NCI-H2227 (cell line): Measurements from ENCODE around the gene GTF3C5.
"Not testable (repeated sequence)": the region's sequence is repeated elsewhere in the genome, so short reads cannot be mapped to it uniquely, and the experiment has no call there.

Experiments used
- DNase-seq: peaks from one replicate; lab custom pipeline; 2025; ENCODE audit not compliant: unreplicated experiment; lab: John Stamatoyannopoulos, UW

GTF3C5 gene

GRCh38 chr9:133054194-133054890 is 23.5 kb downstream of the GTF3C5 start:
- no peak for DNase-seq

GRCh38 chr9:133054966-133055365 is 24.2 kb downstream of the GTF3C5 start:
- DNase-seq = no peak

- DNase-seq = no peak
These were observed 25.1 kb downstream of the GTF3C5 start for GRCh38 chr9:133055788-133056420.

GRCh38 chr9:133056533-133056932 is 25.7 kb downstream of the GTF3C5 start:
- DNase-seq = no peak

GRCh38 chr9:133057006-133057405 is 26.2 kb downstream of the GTF3C5 start:
- DNase-seq = no peak

- DNase-seq = no peak
These were observed 26.8 kb downstream of the GTF3C5 start for GRCh38 chr9:133057553-133057952.

- no peak for DNase-seq
These were observed 27.3 kb downstream of the GTF3C5 start for GRCh38 chr9:133058071-133058470.

GRCh38 chr9:133058550-133059320 is 27.9 kb downstream of the GTF3C5 start:
- DNase-seq = no peak

GRCh38 chr9:133059623-133060022 is 28.8 kb downstream of the GTF3C5 start:
- DNase-seq = no peak

GRCh38 chr9:133060417-133060841 is 29.6 kb downstream of the GTF3C5 start:
- peak; percentile 8 for DNase-seq

GRCh38 chr9:133061019-133061763 is 30.4 kb downstream of the GTF3C5 start:
- DNase-seq = not testable (repeated sequence)

GRCh38 chr9:133061764-133062145 is 31.0 kb downstream of the GTF3C5 start, which contains the start of gene CEL:
TSS of gene CEL (plus strand) at chr9:133061981. CDS start at chr9:133062003, 22 bp downstream.
- not testable (repeated sequence) for DNase-seq

GRCh38 chr9:133062569-133062968 is 31.8 kb downstream of the GTF3C5 start:
- DNase-seq = not testable (repeated sequence)

GRCh38 chr9:133063159-133063499 is 32.3 kb downstream of the GTF3C5 start:
- no peak for DNase-seq

- DNase-seq = no peak
These were observed 32.9 kb downstream of the GTF3C5 start for GRCh38 chr9:133063500-133064231.

- DNase-seq = no peak
These were observed 33.7 kb downstream of the GTF3C5 start for GRCh38 chr9:133064241-133065069.

GRCh38 chr9:133065070-133065388 is 34.2 kb downstream of the GTF3C5 start:
- DNase-seq = no peak

GRCh38 chr9:133066181-133066983 is 35.6 kb downstream of the GTF3C5 start:
- no peak for DNase-seq

- no peak for DNase-seq
These were observed 36.2 kb downstream of the GTF3C5 start for GRCh38 chr9:133067006-133067405.
